Stimulated activated CD4-positive, alpha-beta T cell treated with anti-CD3 and anti-CD28 coated beads, Interleukin-4, amount 100 ng/mL, for 24 hours (primary cell): ENCODE measurements around the gene ZBTB7B.
"Not testable (repeated sequence)": the region's sequence is repeated elsewhere in the genome, so short reads cannot be mapped to it uniquely, and the experiment has no call there.

Source experiments
- DNase-seq: peaks from one replicate; pipeline ENCODE4 v3.0.0-alpha.2; 2020

ZBTB7B gene

GRCh38 chr1:154969246-154969645 is 33.4 kb upstream of the ZBTB7B start:
- DNase-seq: no peak

- DNase-seq: no peak
Measured at GRCh38 chr1:154969860-154970452, 32.6 kb upstream of the ZBTB7B start.

- DNase-seq: peak; percentile 47
Measured at GRCh38 chr1:154970631-154971340, 31.8 kb upstream of the ZBTB7B start, which contains the start of gene SHC1. Gene SHC1, minus strand, starts transcription at chr1:154970747. Its CDS starts 221 bp downstream, at chr1:154970526.

GRCh38 chr1:154971341-154971998 is 31.1 kb upstream of the ZBTB7B start:
- no peak for DNase-seq

- no peak for DNase-seq
Measured at GRCh38 chr1:154972213-154972516, 30.4 kb upstream of the ZBTB7B start.

- no peak for DNase-seq
Measured at GRCh38 chr1:154972517-154973343, 29.9 kb upstream of the ZBTB7B start.

- DNase-seq: peak; percentile 94
Measured at GRCh38 chr1:154973344-154974101, 29.1 kb upstream of the ZBTB7B start.

GRCh38 chr1:154974102-154974807 is 28.3 kb upstream of the ZBTB7B start, which contains the start of gene CKS1B:
Gene CKS1B, plus strand, starts transcription at chr1:154974681. Its CDS starts 65 bp downstream, at chr1:154974746.
- peak; percentile 96 for DNase-seq

GRCh38 chr1:154974808-154975408 is 27.7 kb upstream of the ZBTB7B start:
- DNase-seq: peak; percentile 95

GRCh38 chr1:154975409-154976059 is 27.1 kb upstream of the ZBTB7B start:
- DNase-seq: peak; percentile 63

- not testable (repeated sequence) for DNase-seq
Measured at GRCh38 chr1:154977762-154978161, 24.8 kb upstream of the ZBTB7B start.

GRCh38 chr1:154978360-154978759 is 24.2 kb upstream of the ZBTB7B start:
- DNase-seq: no peak

- no peak for DNase-seq
Measured at GRCh38 chr1:154982341-154982740, 20.3 kb upstream of the ZBTB7B start.

- DNase-seq: peak; percentile 98
Measured at GRCh38 chr1:154982897-154983648, 19.5 kb upstream of the ZBTB7B start, which contains the start of gene FLAD1. Gene FLAD1, plus strand, starts transcription at chr1:154983344. Its CDS starts 351 bp downstream, at chr1:154983695.

GRCh38 chr1:154983776-154984466 is 18.7 kb upstream of the ZBTB7B start:
- no peak for DNase-seq

GRCh38 chr1:154986736-154987135 is 15.9 kb upstream of the ZBTB7B start:
- DNase-seq: not testable (repeated sequence)

GRCh38 chr1:154987326-154987725 is 15.3 kb upstream of the ZBTB7B start:
- no peak for DNase-seq

- no peak for DNase-seq
Measured at GRCh38 chr1:154988058-154988954, 14.3 kb upstream of the ZBTB7B start.
